Endothelial cell of umbilical vein (primary cell): ENCODE results near the gene GSG1L. TPM values are rescaled to one million over a fixed set of nuclear protein-coding genes. Genes with fewer than 3 reads are reported as not detected.

Experiments
- BruUV-seq: library from RNA; stranded (reverse); fragments of 400-500 nt; replicated peaks from 2 replicates; lab custom pipeline; 2021; lab: Mats Ljungman, UMichigan
- CTCF ChIA-PET: fragments of 300-600, 350-600 bp; sonication (Branson Sonifier 250); formaldehyde crosslinking; loops from one replicate; lab custom pipeline; 2021; ENCODE audit warnings: antibody characterized with exemption, inconsistent platforms; lab: Charles Lee
- POLR2A ChIA-PET: fragments of 300-600, 350-600 bp; sonication (Branson Sonifier 250); formaldehyde crosslinking; loops from one replicate; lab custom pipeline; 2021; ENCODE audit warnings: antibody characterized with exemption, inconsistent platforms; lab: Charles Lee
- DNase-seq: peaks from one replicate; pipeline ENCODE4 v3.0.0-alpha.2; 2011; ENCODE audit warnings: low read depth, low spot score
- FAIRE-seq: peaks from 2 replicates; lab custom pipeline; 2011; peaks lifted over from hg19 to GRCh38; lab: Jason Lieb, UNC
- H2AFZ ChIP-seq: 2 replicates; pipeline ENCODE4 v1.6.0; 2012; ENCODE audit warnings: low read depth, low read length, control low read depth, inconsistent platforms
- H3K27ac ChIP-seq: 2 replicates; pipeline ENCODE4 v1.5.1; 2011; ENCODE audit warnings: low read depth, mild to moderate bottlenecking, control low read depth, low read length, moderate library complexity; ENCODE audit not compliant: insufficient read depth
- H3K27me3 ChIP-seq, 2 experiments: 2 replicates each; pipeline versions ENCODE4 v1.6.0 to v1.6.1; 2011; ENCODE audit warnings: low read length in 2 of 2, mixed read lengths in 1 of 2; ENCODE audit not compliant: control insufficient read depth in 2 of 2, insufficient read depth in 2 of 2
- H3K36me3 ChIP-seq, 2 experiments: 2 replicates in 1 of 2; 3 replicates in 1 of 2; pipeline ENCODE4 v1.5.1; 2011; ENCODE audit warnings: low read length in 2 of 2, mild to moderate bottlenecking in 1 of 2, moderate library complexity in 1 of 2; ENCODE audit not compliant: control insufficient read depth in 2 of 2, insufficient read depth in 2 of 2; ENCODE audit errors: extremely low read depth in 1 of 2
- H3K4me1 ChIP-seq: 3 replicates; pipeline ENCODE4 v1.5.1; 2011; ENCODE audit warnings: mild to moderate bottlenecking, low read length; ENCODE audit not compliant: control insufficient read depth, insufficient read depth; ENCODE audit errors: extremely low read depth
- H3K4me2 ChIP-seq: 2 replicates; pipeline ENCODE4 v1.6.1; 2011; ENCODE audit warnings: low read length, control low read depth, mixed read lengths; ENCODE audit not compliant: insufficient read depth
- H3K4me3 ChIP-seq, 3 experiments: fragments of 200-600 bp in 1 of 3; sonication (generic), shearing (Covaris generic) in 1 of 3; replicated peaks in 1 of 3; 2 replicates each; pipeline ENCODE4 v1.5.1; 2011 to 2016; ENCODE audit warnings: control low read depth in 3 of 3, low read length in 3 of 3, mild to moderate bottlenecking in 2 of 3, inconsistent platforms in 1 of 3, low read depth in 1 of 3, moderate library complexity in 1 of 3; ENCODE audit not compliant: insufficient read depth in 1 of 3
- H3K79me2 ChIP-seq: 2 replicates; pipeline ENCODE4 v1.6.0; 2012; ENCODE audit warnings: low read length, inconsistent platforms; ENCODE audit not compliant: control insufficient read depth, insufficient read depth
- H3K9ac ChIP-seq: replicated peaks from 2 replicates; pipeline ENCODE3; 2011; ENCODE audit warnings: low read length, control low read depth; ENCODE audit not compliant: insufficient read depth; ENCODE audit errors: extremely low read depth
- H3K9me1 ChIP-seq: replicated peaks from 3 replicates; pipeline ENCODE4 v1.6.0; 2011; ENCODE audit warnings: mild to moderate bottlenecking, low read length; ENCODE audit not compliant: control insufficient read depth, insufficient read depth; ENCODE audit errors: extremely low read depth
- H3K9me3 ChIP-seq: replicated peaks from 2 replicates; pipeline ENCODE4 v1.5.1; 2012; ENCODE audit warnings: low read length, inconsistent platforms; ENCODE audit not compliant: control insufficient read depth, insufficient read depth
- H4K20me1 ChIP-seq: replicated peaks from 2 replicates; pipeline ENCODE3; 2011; ENCODE audit warnings: mild to moderate bottlenecking, low read length; ENCODE audit not compliant: control insufficient read depth, insufficient read depth; ENCODE audit errors: extremely low read depth
- EZH2 ChIP-seq: IDR thresholded peaks from 2 replicates; pipeline ENCODE4 v1.6.1; 2012; ENCODE audit warnings: borderline replicate concordance, low read depth, mild to moderate bottlenecking, moderate library complexity, low read length, inconsistent platforms; ENCODE audit not compliant: severe bottlenecking
- FOS ChIP-seq: IDR thresholded peaks from 2 replicates; pipeline ENCODE4 v1.6.1; 2011; ENCODE audit warnings: mild to moderate bottlenecking, low read length, moderate library complexity, borderline replicate concordance; ENCODE audit not compliant: insufficient read depth
- GATA2 ChIP-seq: IDR thresholded peaks from 2 replicates; pipeline ENCODE4 v1.7.0; 2011; ENCODE audit warnings: low read depth, mild to moderate bottlenecking, moderate library complexity, mixed read lengths, low read length; ENCODE audit not compliant: insufficient read length, insufficient read depth
- JUN ChIP-seq: IDR thresholded peaks from 2 replicates; pipeline ENCODE4 v1.6.1; 2011; ENCODE audit warnings: borderline replicate concordance, low read depth; ENCODE audit not compliant: insufficient read length, insufficient read depth
- MYC ChIP-seq: IDR thresholded peaks from one replicate; pipeline ENCODE4 v1.6.1; 2011; ENCODE audit warnings: mild to moderate bottlenecking, low read depth, low read length
- POLR2A ChIP-seq: IDR thresholded peaks from 2 replicates; pipeline ENCODE4 v1.6.1; 2012; ENCODE audit warnings: low read depth, mild to moderate bottlenecking, control low read depth, low read length
- POLR2AphosphoS5 ChIP-seq: IDR thresholded peaks from 2 replicates; pipeline ENCODE4 v1.6.1; 2012; ENCODE audit warnings: low read depth, mild to moderate bottlenecking, control low read depth, low read length, moderate library complexity; ENCODE audit not compliant: insufficient read depth
- dilution Hi-C: fragments of 300-500 bp; cut with MboI; formaldehyde crosslinking; loops from one replicate; pipeline ENCODE4 v1.15.0; 2019; ENCODE audit warnings: low sequenced_read_pairs; ENCODE audit not compliant: extremely low pct_ligation_motif_present
- intact Hi-C: fragments of 100-400 bp; cut with micrococcal nuclease; formaldehyde crosslinking; loops from one replicate; pipeline ENCODE4 v1.10.0; 2022
- polyA plus RNA-seq, 4 experiments: library from polyadenylated mRNA; depleted of rRNA in 3 of 4; stranded (reverse) in 3 of 4; unstranded in 1 of 4; fragments of >200 nt; gene quantifications; 2 replicates each; pipeline versions ENCODE4 v1.2.1 to v1.2.3, GENCODE V29; 2011 to 2012; ENCODE audit warnings: missing spikeins in 1 of 4
- total RNA-seq: library from RNA; stranded (reverse); gene quantifications from 2 replicates; pipeline ENCODE4 v1.2.3, GENCODE V29; 2021
- TF ChIP-seq, protein P1 (sequence below), 2 donors: IDR thresholded peaks; 1 replicate in 1 of 2; 2 replicates in 1 of 2; pipeline ENCODE4 v1.5.1; 2011; ENCODE audit warnings: low read length in 2 of 2, mild to moderate bottlenecking in 2 of 2, moderate library complexity in 2 of 2, control low read depth in 1 of 2, inconsistent platforms in 1 of 2, low read depth in 1 of 2; ENCODE audit not compliant: insufficient read depth in 1 of 2; ENCODE audit errors: extremely low read depth in 1 of 2
- TF ChIP-seq, protein P2 (sequence below): IDR thresholded peaks from 2 replicates; pipeline ENCODE4 v1.6.1; 2011; ENCODE audit not compliant: insufficient read depth, insufficient read length

The GSG1L gene
- total and polyA plus RNA-seq, 2 donors (not counting 3 experiments of a cell fraction or from before 2014, with no cell fraction given) = 0.06 TPM; not detected in 1

GRCh38 chr16:28096983-28097899 lies 33.7 kb upstream of the GSG1L start:
- Histone ChIP-seq H3K9ac (no peak overlapping the region), H3K4me2 (no peak overlapping the region), H2AFZ (no peak overlapping the region), H3K27me3 (no peaks in the 10 kb centered on the region), H3K9me1 (no peaks in the 10 kb centered on the region), H3K36me3 (peaks cover 4 to 42% of the 10 kb centered on the region in 2 experiments), H3K9me3 (no peaks in the 10 kb centered on the region), H4K20me1 (no peaks in the 10 kb centered on the region), H3K4me3 (no peak overlapping the region), H3K4me1 (no peaks in the 10 kb centered on the region), H3K79me2 (no peaks in the 10 kb centered on the region), H3K27ac (no peak overlapping the region)
- BruUV-seq = no TSS peak
- DNase-seq (no peak), FAIRE-seq (no peak)
- dilution Hi-C loops = no loop called here
- TF ChIP-seq, protein P1, sequence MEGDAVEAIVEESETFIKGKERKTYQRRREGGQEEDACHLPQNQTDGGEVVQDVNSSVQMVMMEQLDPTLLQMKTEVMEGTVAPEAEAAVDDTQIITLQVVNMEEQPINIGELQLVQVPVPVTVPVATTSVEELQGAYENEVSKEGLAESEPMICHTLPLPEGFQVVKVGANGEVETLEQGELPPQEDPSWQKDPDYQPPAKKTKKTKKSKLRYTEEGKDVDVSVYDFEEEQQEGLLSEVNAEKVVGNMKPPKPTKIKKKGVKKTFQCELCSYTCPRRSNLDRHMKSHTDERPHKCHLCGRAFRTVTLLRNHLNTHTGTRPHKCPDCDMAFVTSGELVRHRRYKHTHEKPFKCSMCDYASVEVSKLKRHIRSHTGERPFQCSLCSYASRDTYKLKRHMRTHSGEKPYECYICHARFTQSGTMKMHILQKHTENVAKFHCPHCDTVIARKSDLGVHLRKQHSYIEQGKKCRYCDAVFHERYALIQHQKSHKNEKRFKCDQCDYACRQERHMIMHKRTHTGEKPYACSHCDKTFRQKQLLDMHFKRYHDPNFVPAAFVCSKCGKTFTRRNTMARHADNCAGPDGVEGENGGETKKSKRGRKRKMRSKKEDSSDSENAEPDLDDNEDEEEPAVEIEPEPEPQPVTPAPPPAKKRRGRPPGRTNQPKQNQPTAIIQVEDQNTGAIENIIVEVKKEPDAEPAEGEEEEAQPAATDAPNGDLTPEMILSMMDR (IDR thresholded peaks at IDR 0.05; ENCODE audit: extremely low read depth in 1 of 2, insufficient read depth in 1 of 2, low read depth in 1 of 2, low read length in 2 of 2) = no peak
- TF ChIP-seq GATA2 (no peak), FOS (no peak), MYC (no peak), JUN (no peak), EZH2 (no peak), POLR2AphosphoS5 (no peak), POLR2A (no peak)
- TF ChIP-seq, protein P2, sequence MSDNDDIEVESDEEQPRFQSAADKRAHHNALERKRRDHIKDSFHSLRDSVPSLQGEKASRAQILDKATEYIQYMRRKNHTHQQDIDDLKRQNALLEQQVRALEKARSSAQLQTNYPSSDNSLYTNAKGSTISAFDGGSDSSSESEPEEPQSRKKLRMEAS = no peak
- CTCF ChIA-PET = no interaction called here
- POLR2A ChIA-PET = no interaction called here
- intact Hi-C loops = no loop called here
